Keratinocyte (primary cell): ENCODE data around the gene MIER2. TPM values are rescaled to one million over a fixed set of nuclear protein-coding genes. Genes with fewer than 3 reads are reported as not detected.

Experiments
- DNase-seq: peaks from one replicate; pipeline ENCODE4 v3.0.0-alpha.2; 2011; ENCODE audit warnings: low read depth, missing footprints, low spot score
- FAIRE-seq: peaks from 2 replicates; lab custom pipeline; 2011; peaks lifted over from hg19 to GRCh38; lab: Jason Lieb, UNC
- H2AFZ ChIP-seq: 2 replicates; pipeline ENCODE4 v1.6.0; 2012; ENCODE audit warnings: low read length, control low read depth, inconsistent platforms; ENCODE audit not compliant: control insufficient read depth
- H3K27ac ChIP-seq: 2 replicates; pipeline ENCODE4 v1.5.1; 2011; ENCODE audit warnings: low read length; ENCODE audit not compliant: control insufficient read depth, insufficient read depth
- H3K27me3 ChIP-seq: 3 replicates; pipeline ENCODE4 v1.6.0; 2011; ENCODE audit warnings: low read length; ENCODE audit not compliant: control insufficient read depth, insufficient read depth; ENCODE audit errors: extremely low read depth
- H3K36me3 ChIP-seq, 2 experiments: 2 replicates in 1 of 2; 3 replicates in 1 of 2; pipeline ENCODE4 v1.5.1; 2011; ENCODE audit warnings: low read length in 2 of 2, mild to moderate bottlenecking in 1 of 2; ENCODE audit not compliant: control insufficient read depth in 2 of 2, insufficient read depth in 2 of 2; ENCODE audit errors: extremely low read depth in 1 of 2
- H3K4me1 ChIP-seq: 3 replicates; pipeline ENCODE4 v1.5.1; 2011; ENCODE audit warnings: low read length; ENCODE audit not compliant: control insufficient read depth, insufficient read depth; ENCODE audit errors: extremely low read depth
- H3K4me2 ChIP-seq: 3 replicates; pipeline ENCODE4 v1.6.0; 2011; ENCODE audit warnings: low read depth, low read length; ENCODE audit not compliant: control insufficient read depth, insufficient read depth; ENCODE audit errors: extremely low read depth
- H3K4me3 ChIP-seq, 3 experiments: fragments of 200-600 bp in 1 of 3; sonication (generic) in 1 of 3; 2 replicates in 2 of 3; 3 replicates in 1 of 3; pipeline ENCODE4 v1.5.1; 2011 to 2016; ENCODE audit warnings: low read length in 3 of 3, mild to moderate bottlenecking in 3 of 3, control low read depth in 2 of 3, inconsistent platforms in 1 of 3, low read depth in 1 of 3, mixed read lengths in 1 of 3, mixed run types in 1 of 3, moderate library complexity in 1 of 3; ENCODE audit not compliant: control insufficient read depth in 2 of 3, insufficient read depth in 2 of 3; ENCODE audit errors: extremely low read depth in 1 of 3
- H3K79me2 ChIP-seq: 2 replicates; pipeline ENCODE4 v1.6.0; 2012; ENCODE audit warnings: low read length; ENCODE audit not compliant: control insufficient read depth, insufficient read depth
- H3K9ac ChIP-seq: 3 replicates; pipeline ENCODE4 v1.6.0; 2011; ENCODE audit warnings: low read length; ENCODE audit not compliant: control insufficient read depth, insufficient read depth; ENCODE audit errors: extremely low read depth
- H3K9me1 ChIP-seq: 3 replicates; pipeline ENCODE4 v1.6.0; 2011; ENCODE audit warnings: low read length; ENCODE audit not compliant: control insufficient read depth, insufficient read depth; ENCODE audit errors: extremely low read depth
- H3K9me3 ChIP-seq: 2 replicates; pipeline ENCODE4 v1.5.1; 2012; ENCODE audit warnings: low read depth, low read length; ENCODE audit not compliant: control insufficient read depth
- H4K20me1 ChIP-seq: 3 replicates; pipeline ENCODE4 v1.6.0; 2011; ENCODE audit warnings: low read length; ENCODE audit not compliant: control insufficient read depth, insufficient read depth; ENCODE audit errors: extremely low read depth
- EZH2 ChIP-seq: IDR thresholded peaks from one replicate; pipeline ENCODE4 v1.6.1; 2012; ENCODE audit warnings: inconsistent platforms, mild to moderate bottlenecking, low read length, moderate library complexity
- dilution Hi-C: fragments of 300-500 bp; cut with MboI; formaldehyde crosslinking; loops from one replicate; pipeline ENCODE4 v1.7.0; 2020; ENCODE audit warnings: low sequenced_read_pairs; ENCODE audit not compliant: extremely low pct_ligation_motif_present
- polyA plus RNA-seq, 5 experiments: library from polyadenylated mRNA; depleted of rRNA in 3 of 5; stranded (reverse) in 3 of 5; stranded (forward) in 1 of 5; unstranded in 1 of 5; fragments of >200 nt; gene quantifications; 1 replicate in 1 of 5; 2 replicates in 3 of 5; 3 replicates in 1 of 5; pipeline versions ENCODE4 v1.2.1 to v1.2.3, GENCODE V29; 2011 to 2012; ENCODE audit warnings: missing spikeins in 2 of 5, low read depth in 1 of 5, low replicate concordance in 1 of 5
- TF ChIP-seq, protein P1 (sequence below), 3 experiments: IDR thresholded peaks in 1 of 3; conservative IDR thresholded peaks in 1 of 3; optimal IDR thresholded peaks in 1 of 3; 2 replicates in 2 of 3; 3 replicates in 1 of 3; pipeline versions ENCODE3 to v1.5.1; 2011; ENCODE audit warnings: low read length in 3 of 3, mild to moderate bottlenecking in 3 of 3, moderate library complexity in 2 of 3, control low read depth in 1 of 3, inconsistent platforms in 1 of 3; ENCODE audit not compliant: insufficient read depth in 2 of 3; ENCODE audit errors: extremely low read depth in 1 of 3

The MIER2 gene
- polyA plus RNA-seq, 1 donor (not counting 4 experiments of a cell fraction or from before 2014, with no cell fraction given), result 16.3 TPM

- Histone ChIP-seq H3K36me3 (peaks cover 26 to 32% of the 10 kb centered on the region in 2 experiments), H3K9me3 (no peaks in the 10 kb centered on the region), H2AFZ (no peak overlapping the region), H3K4me2 (no peak overlapping the region), H3K4me3 (no peak overlapping the region), H3K9me1 (no peaks in the 10 kb centered on the region), H3K27me3 (no peaks in the 10 kb centered on the region), H3K27ac (no peak overlapping the region), H3K4me1 (no peaks in the 10 kb centered on the region), H3K9ac (no peak overlapping the region), H4K20me1 (no peaks in the 10 kb centered on the region), H3K79me2 (peaks cover 31% of the 10 kb centered on the region)
- DNase-seq (no peak), FAIRE-seq (no peak)
- TF ChIP-seq, protein P1, sequence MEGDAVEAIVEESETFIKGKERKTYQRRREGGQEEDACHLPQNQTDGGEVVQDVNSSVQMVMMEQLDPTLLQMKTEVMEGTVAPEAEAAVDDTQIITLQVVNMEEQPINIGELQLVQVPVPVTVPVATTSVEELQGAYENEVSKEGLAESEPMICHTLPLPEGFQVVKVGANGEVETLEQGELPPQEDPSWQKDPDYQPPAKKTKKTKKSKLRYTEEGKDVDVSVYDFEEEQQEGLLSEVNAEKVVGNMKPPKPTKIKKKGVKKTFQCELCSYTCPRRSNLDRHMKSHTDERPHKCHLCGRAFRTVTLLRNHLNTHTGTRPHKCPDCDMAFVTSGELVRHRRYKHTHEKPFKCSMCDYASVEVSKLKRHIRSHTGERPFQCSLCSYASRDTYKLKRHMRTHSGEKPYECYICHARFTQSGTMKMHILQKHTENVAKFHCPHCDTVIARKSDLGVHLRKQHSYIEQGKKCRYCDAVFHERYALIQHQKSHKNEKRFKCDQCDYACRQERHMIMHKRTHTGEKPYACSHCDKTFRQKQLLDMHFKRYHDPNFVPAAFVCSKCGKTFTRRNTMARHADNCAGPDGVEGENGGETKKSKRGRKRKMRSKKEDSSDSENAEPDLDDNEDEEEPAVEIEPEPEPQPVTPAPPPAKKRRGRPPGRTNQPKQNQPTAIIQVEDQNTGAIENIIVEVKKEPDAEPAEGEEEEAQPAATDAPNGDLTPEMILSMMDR (optimal IDR thresholded peaks at IDR 0.05 in 1 of 3, IDR thresholded peaks at IDR 0.05 in 1 of 3, conservative IDR thresholded peaks at IDR 0.05 in 1 of 3; ENCODE audit: extremely low read depth in 1 of 3, insufficient read depth in 2 of 3, low read length in 3 of 3), result no peak
- dilution Hi-C loops, result no loop called here
Measured at GRCh38 chr19:322616-323015, 22.0 kb downstream of the MIER2 start.

DNA sequence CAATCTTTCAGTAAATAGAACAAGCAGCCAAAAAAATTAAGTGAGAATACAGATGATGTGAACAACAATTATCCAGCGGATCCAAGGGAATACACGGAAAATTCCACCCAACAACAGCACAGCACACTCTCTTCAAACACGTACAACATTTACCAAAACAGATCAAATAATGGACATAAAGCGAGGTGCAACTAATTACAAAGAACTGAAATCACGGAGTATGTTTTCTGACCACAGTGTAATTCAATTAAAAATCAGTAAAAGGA, 26.2 kb downstream of the MIER2 start:
- Histone ChIP-seq H3K79me2 (peaks cover 29% of the 10 kb centered on the region), H4K20me1 (no peaks in the 10 kb centered on the region)

More for the DNA sequence above, 26.2 kb downstream of the MIER2 start:
- dilution Hi-C loops, result no loop called here
- no peaks in the 10 kb centered on the region for H3K27me3 ChIP-seq
- DNase-seq, result no peak
- TF ChIP-seq, protein P1 (optimal IDR thresholded peaks at IDR 0.05 in 1 of 3, IDR thresholded peaks at IDR 0.05 in 1 of 3, conservative IDR thresholded peaks at IDR 0.05 in 1 of 3; ENCODE audit: extremely low read depth in 1 of 3, insufficient read depth in 2 of 3, low read length in 3 of 3), result no peak
- no peak for TF ChIP-seq EZH2
- H3K4me2 ChIP-seq, result no peak overlapping the region
- H3K4me3 ChIP-seq, result no peak overlapping the region
- no peak overlapping the region for H3K9ac ChIP-seq
- no peak for FAIRE-seq
- H3K36me3 ChIP-seq, result peaks cover 25 to 27% of the 10 kb centered on the region in 2 experiments
- H2AFZ ChIP-seq, result no peak overlapping the region
- no peaks in the 10 kb centered on the region for H3K9me3 ChIP-seq
- H3K4me1 ChIP-seq, result no peaks in the 10 kb centered on the region
- H3K9me1 ChIP-seq, result no peaks in the 10 kb centered on the region
- H3K27ac ChIP-seq, result no peak overlapping the region
